GM19023 (cell line): Measurements from ENCODE around the gene FNDC1.

Experiments used
- ATAC-seq: cut with Tn5 transposase; IDR thresholded peaks from one replicate; pipeline ENCODE4 v1.9.1; 2021; ENCODE audit warnings: mild to moderate bottlenecking, moderate library complexity; ENCODE audit not compliant: unreplicated experiment

FNDC1 gene

DNA sequence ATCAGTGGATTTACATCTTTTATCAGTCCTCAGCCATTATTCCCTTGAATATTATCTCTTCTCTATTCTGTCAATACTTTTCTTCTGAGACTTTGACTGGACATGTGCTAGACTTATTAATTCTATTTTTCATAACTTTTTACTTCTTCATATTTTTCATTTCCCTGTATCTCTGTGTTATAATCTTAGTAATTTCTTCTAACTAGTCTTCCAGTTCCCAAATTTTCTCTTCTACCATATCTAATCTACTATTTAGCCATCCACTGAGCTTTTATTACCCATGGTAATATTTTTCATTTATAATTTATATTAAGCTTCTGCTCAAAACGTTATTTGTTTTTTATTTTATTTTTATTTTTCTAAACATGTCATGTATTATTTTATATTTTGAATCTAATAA is 13.1 kb upstream of the FNDC1 start:
- no peak for ATAC-seq

DNA sequence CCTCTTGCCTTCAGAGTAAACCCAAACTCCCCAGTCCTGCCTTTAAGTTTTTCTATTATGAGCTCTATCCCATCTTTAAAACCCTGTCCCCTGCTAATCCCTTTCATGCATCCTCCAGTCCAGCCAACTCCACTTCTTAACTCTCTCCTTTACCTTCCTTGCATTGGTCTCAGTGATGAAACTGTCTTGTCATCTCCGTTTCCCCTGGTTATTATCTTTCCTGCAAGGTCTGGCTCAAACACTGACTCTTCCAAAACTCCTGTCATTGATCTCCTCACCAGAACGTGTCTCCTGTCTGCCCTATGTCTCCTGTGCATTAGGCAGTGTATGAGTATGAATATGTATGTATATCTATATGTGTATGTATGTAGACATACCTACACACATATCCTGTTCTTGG is 11.8 kb upstream of the FNDC1 start:
- ATAC-seq: no peak

DNA sequence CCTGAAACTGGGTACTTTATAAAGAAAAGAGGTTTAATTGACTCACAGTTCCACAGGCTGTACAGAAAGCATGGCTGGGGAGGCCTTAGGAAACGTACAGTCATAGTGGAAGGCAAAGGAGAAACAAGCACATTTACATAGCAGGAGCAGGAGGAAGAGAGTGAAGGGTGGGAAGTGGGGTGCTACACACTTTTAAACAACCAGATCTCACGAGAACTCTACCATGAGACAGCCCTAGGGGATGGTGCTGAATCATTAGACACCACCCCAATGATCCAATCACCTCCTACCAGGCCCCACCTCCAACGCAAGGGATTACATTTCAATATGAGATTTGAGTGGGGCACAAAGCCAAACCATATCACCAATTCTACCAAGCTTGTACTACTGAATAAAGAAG is 7.4 kb upstream of the FNDC1 start:
- no peak for ATAC-seq

DNA sequence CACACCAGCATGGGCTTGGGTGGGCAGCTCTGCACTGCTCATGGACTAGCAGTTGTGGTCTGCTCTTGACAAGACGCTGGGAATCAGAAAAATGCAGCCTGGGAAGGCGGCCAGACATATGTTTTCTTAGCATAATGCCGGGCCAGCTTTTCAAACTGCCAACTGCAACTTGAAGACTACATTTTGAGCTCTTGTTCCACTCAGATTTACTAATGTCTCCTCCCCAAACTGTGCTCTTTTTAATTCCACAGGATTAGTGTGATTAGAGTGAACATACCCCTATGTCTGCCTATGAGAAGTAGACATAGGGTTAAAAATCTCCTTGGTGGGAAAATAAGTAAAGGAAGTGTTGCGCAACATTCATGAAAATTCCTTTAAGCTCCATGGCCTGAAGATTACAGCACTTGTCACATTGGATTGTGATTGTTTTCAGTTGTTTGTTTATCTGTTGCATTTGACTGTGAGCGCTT is 5.3 kb upstream of the FNDC1 start:
- no peak for ATAC-seq

DNA sequence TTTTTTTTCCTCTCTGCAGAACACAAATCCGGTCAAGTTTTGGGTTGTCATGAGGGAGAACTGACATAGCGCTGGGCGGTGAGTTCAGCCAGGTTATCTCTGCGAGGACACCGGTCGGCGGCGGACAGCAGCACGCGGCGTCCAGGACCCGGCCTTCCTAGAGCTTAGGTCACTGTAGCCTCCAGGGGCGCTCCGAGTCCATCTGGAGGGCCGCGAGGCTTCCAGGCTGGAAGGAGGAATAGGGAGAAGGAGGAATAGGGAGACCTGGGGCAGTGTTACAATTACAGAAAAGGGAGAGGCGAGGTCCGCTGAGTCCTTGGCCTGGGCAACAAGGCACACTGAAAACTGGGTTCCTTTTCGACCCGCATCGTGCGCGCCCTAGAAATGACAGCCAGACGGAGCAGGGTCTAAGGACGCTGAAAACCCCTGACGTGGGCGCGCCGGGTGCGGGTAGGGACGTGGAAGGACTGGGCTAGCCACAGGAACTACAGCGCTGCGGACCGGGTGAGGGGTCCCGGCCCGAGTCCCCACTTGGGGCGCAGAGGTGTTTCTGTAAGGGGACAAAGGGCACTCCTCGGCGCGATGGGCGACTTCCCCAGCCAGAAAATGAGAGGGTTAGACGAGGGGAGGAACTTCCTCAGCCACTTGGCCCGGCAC is 536 bp upstream of the FNDC1 start:
- no peak for ATAC-seq

DNA sequence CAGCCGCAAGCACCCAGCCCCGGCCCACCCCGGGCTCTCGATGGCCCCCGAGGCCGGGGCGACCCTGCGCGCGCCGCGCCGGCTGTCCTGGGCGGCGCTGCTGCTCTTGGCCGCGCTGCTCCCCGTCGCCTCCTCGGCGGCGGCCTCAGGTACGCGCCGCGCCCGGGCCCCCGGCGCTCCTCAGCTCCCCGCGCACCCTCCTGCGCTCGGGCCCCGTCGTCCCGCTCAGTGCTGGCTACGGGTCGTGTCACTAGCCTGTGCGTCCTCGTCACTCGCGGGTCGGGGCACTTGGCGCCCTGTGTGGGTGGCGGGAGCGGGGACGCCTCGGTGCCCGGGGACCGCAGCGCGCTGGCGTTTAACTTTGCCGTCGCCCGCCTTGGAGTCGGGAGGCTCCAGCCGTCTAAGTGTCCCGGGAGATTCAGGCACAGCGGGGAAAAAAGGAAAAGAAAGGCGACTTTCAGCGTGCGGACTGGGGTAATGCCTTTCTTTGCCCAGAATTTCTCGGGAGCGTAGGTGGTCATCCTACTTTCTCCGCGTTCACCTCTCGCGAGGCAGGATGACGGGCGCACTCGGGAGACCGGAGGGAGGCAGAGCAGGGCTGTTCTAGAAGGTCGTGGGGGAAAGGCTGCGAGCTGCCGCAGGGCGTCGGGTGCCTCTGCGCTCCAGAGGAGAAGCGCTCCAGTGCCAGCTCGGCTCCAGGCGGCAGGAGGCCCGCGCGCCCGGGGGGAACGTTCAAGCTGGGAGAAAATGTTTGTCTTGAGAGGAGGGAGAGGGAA is 545 bp downstream of the FNDC1 start:
- ATAC-seq: peak; percentile 21

DNA sequence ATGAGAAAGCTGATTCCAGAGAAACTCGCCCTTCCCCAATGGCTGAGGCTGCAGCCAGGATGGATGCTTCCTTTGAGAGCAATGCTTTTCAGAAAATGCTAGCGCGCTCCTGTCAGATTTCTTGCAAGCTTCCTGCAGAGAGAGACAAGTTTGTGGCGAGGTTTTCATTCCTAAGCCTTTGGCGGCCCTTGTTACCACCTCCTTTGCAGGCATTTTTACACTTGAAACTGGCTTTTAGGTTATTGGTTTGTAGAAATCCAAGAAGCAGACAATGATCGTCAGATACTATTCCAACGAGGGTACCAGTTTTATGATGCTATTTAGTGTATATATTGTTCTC is 1.1 kb downstream of the FNDC1 start:
- ATAC-seq: no peak

DNA sequence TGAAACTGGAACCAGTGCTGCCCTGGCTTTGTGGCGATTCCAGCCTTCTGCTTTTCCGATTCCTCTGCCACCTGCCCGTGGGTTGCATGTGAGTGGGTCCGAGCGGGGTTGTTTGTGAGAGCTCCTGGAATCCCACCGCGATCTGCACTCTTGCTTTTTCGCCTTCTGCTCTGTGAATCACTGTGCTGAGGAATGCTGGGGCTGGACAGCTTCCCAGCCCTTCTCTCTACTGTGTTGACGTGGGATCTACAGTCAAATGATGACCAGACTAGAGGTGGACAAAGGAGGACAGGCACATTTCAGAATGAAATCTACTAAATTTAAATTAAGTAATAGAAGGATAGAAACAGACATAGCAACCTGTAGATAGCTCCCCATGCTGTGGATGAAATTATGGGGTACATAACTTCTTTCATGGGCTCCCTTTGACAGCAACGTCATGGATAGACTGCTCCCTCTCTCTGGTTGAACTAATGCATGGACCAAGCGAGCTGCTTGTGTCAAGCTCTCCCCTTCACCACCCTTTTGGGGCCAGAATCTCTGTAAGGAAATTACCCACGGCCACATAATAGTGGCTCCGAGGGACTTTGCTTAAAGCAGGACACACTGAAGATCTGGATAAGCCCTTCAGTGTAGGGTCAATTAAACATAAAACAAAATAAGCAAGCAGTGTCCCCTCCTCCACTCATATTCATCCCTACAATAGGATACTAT is 2.0 kb downstream of the FNDC1 start:
- ATAC-seq: no peak

DNA sequence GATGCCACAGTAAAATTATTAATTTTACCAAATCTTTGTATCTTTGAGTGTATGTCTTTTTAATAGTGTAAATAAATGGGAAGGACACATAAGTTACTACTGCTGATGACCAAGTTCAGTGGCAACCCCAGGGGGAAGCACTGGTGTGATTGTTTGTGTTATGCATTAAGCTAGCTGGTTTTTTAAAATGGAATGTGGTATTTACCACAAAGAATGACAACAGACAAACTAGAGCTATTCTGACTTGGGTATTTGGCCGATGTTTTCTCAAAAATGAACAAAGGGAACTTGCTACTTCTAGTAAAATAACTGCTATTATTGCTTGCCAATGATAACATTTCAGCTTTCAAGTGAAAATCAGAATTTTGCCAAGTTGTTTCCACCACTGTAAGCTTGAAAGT is 2.9 kb downstream of the FNDC1 start:
- no peak for ATAC-seq

DNA sequence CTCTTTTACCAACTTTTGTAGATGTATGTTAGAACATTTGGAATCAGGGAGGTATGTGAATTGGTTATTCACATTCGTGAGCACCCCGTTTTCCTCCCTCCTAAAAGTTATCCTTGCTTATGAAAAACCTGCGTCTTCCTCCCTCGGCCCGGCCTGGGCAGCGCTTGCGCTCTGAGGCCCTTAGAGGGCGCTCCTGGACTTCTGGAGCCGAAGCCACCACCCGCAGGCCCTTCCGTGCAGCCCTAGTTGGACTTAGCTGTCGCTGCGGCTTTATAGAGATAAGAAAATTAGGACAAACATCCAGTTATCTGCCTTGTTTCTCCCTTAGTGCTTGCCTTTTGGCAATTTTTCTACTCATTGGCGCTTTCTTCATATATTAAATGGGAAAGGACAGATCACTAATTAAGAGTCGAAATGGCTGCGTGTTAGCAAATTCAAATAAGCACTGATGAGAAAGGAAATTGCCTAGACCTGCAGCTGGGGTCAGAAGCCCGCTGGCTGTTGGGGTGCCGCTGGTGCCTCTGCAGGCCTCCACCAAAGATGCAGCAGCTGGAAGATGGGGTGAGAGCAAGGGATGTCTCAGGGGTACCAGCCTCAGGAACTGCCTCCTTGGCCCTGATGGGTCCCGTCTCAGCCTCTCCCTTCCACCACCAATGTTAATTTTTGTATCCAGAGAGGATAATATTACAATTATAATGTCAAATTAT is 5.2 kb downstream of the FNDC1 start:
- ATAC-seq: peak; percentile 76

DNA sequence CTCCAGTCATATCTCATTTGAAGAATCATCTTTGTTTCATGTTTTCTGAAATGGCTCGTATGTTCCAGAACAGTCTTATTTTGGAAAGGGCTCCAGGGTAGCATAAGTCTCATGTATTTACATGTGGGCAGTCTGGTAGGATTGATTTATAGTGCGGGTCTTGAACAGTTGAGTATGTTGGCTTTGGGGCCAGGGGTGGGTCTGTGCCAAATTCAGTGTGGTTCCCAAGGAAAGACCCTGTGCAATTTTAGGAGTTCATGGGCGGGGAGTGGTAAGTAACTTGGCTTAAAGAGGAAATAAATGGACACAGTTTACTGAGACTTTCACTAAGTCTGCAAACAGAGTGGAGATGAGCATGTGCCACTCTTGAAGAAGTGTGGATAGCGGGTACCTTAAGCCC is 7.7 kb downstream of the FNDC1 start:
- ATAC-seq: no peak

DNA sequence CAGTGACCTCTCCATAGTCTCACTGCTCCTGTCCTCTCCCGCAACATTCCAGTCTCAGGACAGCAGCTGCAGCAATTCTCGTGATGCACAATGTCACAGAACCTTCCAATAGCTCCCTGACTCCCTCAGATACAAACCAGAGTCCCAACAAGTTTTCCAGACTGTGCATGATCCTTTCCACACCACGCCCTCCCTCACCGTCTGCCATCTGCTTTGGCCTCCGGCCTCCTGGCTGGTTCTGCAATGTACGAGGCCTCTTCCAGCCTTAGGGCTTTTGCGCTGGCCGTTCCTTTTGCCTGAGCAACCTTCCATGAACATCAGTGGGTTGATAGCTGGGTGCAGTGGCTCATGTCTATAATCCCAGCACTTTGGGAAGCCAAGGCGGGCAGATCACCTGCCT is 9.6 kb downstream of the FNDC1 start:
- ATAC-seq: no peak

DNA sequence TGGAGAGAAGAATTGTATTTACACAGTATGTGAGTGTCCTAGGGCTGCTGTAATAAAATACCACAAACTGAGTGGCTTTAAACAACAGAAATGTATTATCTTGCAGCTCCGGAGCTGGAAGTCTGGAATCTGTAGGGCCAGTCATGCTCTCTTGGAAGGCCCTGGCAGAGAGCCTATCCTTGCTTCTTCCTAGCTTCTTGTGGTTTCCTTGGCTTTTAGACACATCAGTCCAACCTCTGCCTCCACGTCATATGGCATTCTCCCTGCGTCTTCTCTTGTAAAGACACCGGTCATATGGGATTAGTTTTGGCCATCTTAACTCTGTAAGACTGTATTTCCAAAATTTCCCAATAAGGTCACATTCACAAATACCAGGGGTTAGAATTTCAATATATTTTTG is 10.8 kb downstream of the FNDC1 start:
- no peak for ATAC-seq

DNA sequence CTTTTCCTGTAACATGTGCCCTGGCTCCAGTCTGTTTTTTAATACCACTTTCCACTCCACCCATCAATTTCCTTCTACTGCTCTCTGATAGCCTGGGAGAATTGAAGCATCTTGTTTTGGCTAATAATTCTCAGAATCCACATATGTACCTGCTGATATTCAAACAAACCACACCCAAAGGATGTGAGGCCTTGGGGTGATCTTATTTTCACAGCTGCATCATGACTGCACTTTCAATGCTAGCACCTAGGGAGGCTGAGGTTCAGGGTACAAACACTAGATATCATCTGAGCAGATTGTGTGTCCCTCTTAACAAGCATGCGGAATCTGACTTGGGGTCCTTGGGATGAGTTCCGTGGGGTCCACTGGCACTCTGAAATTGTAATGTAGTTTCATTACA is 12.7 kb downstream of the FNDC1 start:
- ATAC-seq: no peak

DNA sequence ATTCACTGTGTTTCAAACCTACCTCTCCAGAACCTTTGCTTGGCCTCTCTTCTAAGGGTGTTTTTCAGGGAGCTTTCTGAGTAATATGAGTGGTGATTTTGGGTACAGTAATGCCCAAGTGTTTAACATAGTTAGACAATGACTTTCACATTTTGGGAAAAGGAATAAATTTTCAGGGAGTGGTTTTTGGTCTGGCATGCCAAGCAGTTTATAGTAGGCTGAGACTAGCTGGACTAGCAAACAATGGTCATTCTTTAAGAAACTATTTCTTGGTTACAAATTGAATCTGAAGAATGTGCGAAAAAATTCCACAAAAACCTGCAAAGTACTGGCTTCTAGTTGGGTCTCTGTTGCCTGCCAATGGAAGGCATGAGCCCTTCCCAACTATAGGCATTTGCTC is 15.4 kb downstream of the FNDC1 start:
- ATAC-seq: no peak

DNA sequence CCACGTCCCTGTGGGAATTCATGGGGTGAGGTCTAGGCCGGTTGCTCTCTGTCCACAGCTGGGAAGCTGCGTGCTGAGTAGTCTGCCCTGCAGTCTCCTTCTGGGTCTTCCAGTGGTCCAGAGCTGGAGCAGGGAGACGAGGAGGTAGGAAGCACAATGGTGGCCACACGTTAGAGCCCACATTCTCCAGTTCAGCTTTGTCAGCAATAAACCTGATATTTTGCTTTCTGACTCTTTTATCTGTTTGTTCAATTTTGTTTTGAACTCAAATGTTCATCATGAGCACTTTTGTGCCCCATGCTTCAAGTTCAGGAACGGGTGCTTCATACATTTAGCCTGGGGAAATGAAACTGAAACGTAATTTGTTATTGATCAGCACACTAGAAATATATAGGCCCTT is 21.3 kb downstream of the FNDC1 start:
- ATAC-seq: no peak

DNA sequence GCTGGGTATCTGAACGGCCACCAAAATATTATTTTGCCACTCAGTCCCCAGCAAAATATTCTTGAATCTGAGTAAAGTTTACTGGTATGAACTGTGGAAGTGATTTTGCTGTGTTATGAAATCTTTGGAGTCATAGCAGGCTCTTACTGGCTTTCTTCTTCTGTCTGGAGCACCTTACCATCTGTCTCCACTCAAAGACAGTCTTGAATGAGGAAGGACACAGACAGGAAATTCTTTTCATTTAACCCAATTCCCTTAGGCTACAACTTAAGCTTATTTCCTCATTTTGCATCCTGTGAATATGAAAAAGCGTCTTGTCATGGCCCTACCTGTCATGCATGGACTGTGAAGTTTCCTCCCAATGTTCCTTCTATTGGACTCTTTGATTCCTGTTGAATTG is 24.7 kb downstream of the FNDC1 start:
- ATAC-seq: no peak

DNA sequence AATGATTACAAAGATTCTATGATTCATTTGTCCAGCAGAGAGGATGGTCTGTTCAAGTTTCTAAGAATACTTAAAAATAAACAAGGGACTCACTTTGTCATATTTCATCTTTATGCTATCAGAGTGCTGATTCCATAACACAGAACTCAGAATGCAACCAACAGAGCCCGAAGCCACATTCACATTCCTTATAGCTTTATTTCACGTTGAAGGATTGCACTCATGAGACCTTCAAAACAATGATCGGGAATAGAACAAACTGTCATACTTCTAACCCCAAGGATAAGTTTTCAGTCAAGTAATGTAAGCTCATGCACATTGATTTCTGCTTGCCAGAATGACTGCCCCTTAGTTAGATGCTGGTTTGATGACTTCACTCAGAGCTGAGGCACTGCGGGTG is 25.2 kb downstream of the FNDC1 start:
- no peak for ATAC-seq

DNA sequence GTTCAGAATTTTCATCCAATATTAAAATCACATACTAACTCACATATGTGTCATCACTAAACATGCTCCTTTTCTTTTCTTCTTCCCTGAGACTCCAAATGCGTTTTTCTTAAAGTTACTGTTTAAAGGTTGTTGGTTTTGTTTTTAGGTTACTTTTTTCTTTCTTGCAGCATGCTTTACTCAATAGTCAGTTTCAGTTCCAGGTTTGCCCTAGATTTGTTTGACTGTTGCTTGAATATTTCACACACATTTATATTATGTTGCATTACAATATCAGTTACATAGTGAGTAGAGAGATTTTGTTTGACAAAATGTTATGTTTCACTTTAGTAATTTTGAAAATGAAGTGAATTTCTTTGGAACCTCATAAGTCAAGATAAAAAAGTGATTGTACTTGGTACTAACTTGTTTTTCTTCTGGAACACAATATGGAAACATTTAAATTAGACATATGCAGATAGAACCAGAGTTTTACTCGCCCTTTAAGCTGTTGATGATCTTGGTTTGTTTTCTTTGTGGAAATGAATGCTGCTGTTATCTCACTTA is 27.3 kb downstream of the FNDC1 start:
- ATAC-seq: no peak

DNA sequence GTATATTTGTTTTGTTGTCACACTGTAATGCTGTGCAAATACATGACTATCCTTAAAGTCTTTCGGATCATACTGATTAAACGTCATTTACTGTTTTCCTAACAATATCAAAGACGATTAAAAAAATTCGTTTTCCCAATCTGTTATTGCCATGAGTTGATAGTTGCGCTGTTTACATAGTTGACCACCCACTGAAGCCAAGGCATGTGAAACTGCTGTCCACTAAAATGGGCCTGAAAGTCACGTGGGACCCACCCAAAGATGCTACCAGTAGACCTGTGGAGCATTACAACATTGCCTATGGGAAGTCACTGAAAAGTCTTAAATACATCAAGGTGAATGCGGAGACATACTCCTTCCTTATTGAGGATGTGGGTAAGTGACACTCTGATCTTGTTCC is 28.1 kb downstream of the FNDC1 start:
- ATAC-seq: no peak

DNA sequence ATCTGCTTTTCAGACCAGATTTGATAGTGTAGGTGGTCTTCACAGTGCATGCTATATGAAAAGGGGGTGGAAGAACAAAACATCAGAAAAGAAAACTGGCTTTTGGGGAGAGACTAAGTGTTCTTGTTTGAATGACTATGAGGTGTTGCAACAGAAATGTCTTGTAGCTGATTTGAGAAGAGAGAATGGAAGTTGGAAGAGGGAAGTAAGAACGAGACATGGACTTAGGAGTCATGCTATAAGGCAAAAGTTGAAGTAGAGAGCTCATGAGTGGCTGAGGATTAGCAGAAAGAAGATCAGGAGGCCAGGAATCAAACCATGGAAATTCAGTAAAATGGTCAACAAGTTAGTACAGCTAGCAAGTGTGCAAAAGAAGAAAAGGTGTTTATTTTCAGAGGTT is 32.1 kb downstream of the FNDC1 start:
- no peak for ATAC-seq
